K562 (cell line): Measurements from ENCODE around the gene AMBRA1. TPM values are rescaled to one million over a fixed set of nuclear protein-coding genes. Genes with fewer than 3 reads are reported as not detected.

Experiments used
- CBFA2T2 ChIP-seq: fragments of 450-650 bp; conservative IDR thresholded peaks from 2 replicates; pipeline ENCODE4 v1.6.1; 2017; ENCODE audit warnings: mild to moderate bottlenecking
- CEBPG ChIP-seq, 3 experiments: fragments of 200-800 bp in 1 of 3; sonication (Bioruptor generic) in 1 of 3; sonication (generic) in 1 of 3; formaldehyde crosslinking in 1 of 3; IDR thresholded peaks in 2 of 3; conservative IDR thresholded peaks in 1 of 3; 2 replicates each; pipeline versions ENCODE4 v1.6.1 to v1.8.0; 2016 to 2022; ENCODE audit warnings: missing compliant biosample characterization in 2 of 3, missing genetic modification characterization in 2 of 3, mild to moderate bottlenecking in 1 of 3, missing genetic modification reagents in 1 of 3
- CHD4 ChIP-seq: fragments of 200-600 bp; sonication (generic); IDR thresholded peaks from 3 replicates; pipeline ENCODE4 v1.6.1; 2012; ENCODE audit warnings: low read depth, mild to moderate bottlenecking, mixed read lengths, low read length, inconsistent platforms; ENCODE audit not compliant: insufficient read depth, insufficient replicate concordance, poor library complexity, severe bottlenecking
- GTF2E2 ChIP-seq: fragments of 200-800 bp; sonication (Bioruptor generic); IDR thresholded peaks from 2 replicates; pipeline ENCODE4 v1.6.1; 2016; ENCODE audit warnings: missing genetic modification characterization, missing compliant biosample characterization
- HSF4 ChIP-seq: fragments of 250-450 bp; sonication (Bioruptor Pico); IDR thresholded peaks from 2 replicates; pipeline ENCODE4 v2.1.2; 2022; ENCODE audit warnings: mild to moderate bottlenecking, moderate library complexity, borderline replicate concordance
- MAFF ChIP-seq: IDR thresholded peaks from 2 replicates; pipeline ENCODE4 v1.6.1; 2012; ENCODE audit warnings: low read length, improper control_type of control experiment
- MEF2A ChIP-seq: IDR thresholded peaks from 2 replicates; pipeline ENCODE4 v1.6.1; 2011; ENCODE audit warnings: low read depth, mild to moderate bottlenecking, low read length, moderate library complexity; ENCODE audit not compliant: control insufficient read depth
- NCOR1 ChIP-seq: fragments of 450-650 bp; IDR thresholded peaks from 2 replicates; pipeline ENCODE4 v1.6.1; 2016; ENCODE audit warnings: mild to moderate bottlenecking, moderate library complexity
- NFXL1 ChIP-seq: fragments of 450-650 bp; formaldehyde crosslinking; IDR thresholded peaks from 2 replicates; pipeline ENCODE4 v1.4.0; 2021; ENCODE audit warnings: mild to moderate bottlenecking
- NUFIP1 ChIP-seq: fragments of 450-650 bp; IDR thresholded peaks from 2 replicates; pipeline ENCODE4 v1.6.1; 2018; ENCODE audit not compliant: partially characterized antibody
- PHF21A ChIP-seq: fragments of 450-650 bp; IDR thresholded peaks from 2 replicates; pipeline ENCODE4 v1.6.1; 2017; ENCODE audit warnings: low read depth, borderline replicate concordance
- PTBP1 ChIP-seq: fragments of 200-400 bp; formaldehyde crosslinking; IDR thresholded peaks from 2 replicates; pipeline ENCODE4 v1.6.1; 2017; ENCODE audit warnings: low read depth, low read length
- SIRT6 ChIP-seq: IDR thresholded peaks from one replicate; pipeline ENCODE4 v1.6.1; 2012; ENCODE audit warnings: low read depth, mild to moderate bottlenecking, control low read depth, inconsistent platforms, low read length, moderate library complexity
- TAF9B ChIP-seq: fragments of 450-650 bp; IDR thresholded peaks from 2 replicates; pipeline ENCODE4 v1.6.1; 2018; ENCODE audit warnings: mild to moderate bottlenecking; ENCODE audit not compliant: partially characterized antibody
- TOE1 ChIP-seq, 2 experiments: fragments of 450-650 bp in 1 of 2; sonication (generic) in 1 of 2; formaldehyde crosslinking in 1 of 2; IDR thresholded peaks; 2 replicates each; pipeline versions ENCODE4 v1.7.1 to v1.8.0; 2016 to 2022; ENCODE audit warnings: borderline replicate concordance in 2 of 2, mild to moderate bottlenecking in 2 of 2, antibody characterized with exemption in 1 of 2, inconsistent platforms in 1 of 2, low read depth in 1 of 2, missing genetic modification reagents in 1 of 2, moderate library complexity in 1 of 2
- U2AF1 ChIP-seq: fragments of 200-400 bp; formaldehyde crosslinking; optimal IDR thresholded peaks from 2 replicates; pipeline ENCODE3; 2017; ENCODE audit warnings: mild to moderate bottlenecking, low read depth, low read length, moderate library complexity
- XRCC3 ChIP-seq: fragments of 450-650 bp; IDR thresholded peaks from 2 replicates; pipeline ENCODE4 v1.6.1; 2017; ENCODE audit warnings: mild to moderate bottlenecking, moderate library complexity
- XRCC4 ChIP-seq: IDR thresholded peaks from one replicate; pipeline ENCODE4 v1.6.1; 2011; ENCODE audit not compliant: insufficient read depth, insufficient read length; ENCODE audit errors: extremely low read depth
- YBX1 ChIP-seq: fragments of 450-650 bp; IDR thresholded peaks from 2 replicates; pipeline ENCODE4 v1.7.1; 2016; ENCODE audit warnings: mild to moderate bottlenecking
- ZNF175 ChIP-seq: fragments of 200-800 bp; sonication (Bioruptor generic); IDR thresholded peaks from 2 replicates; pipeline ENCODE4 v1.6.1; 2016; ENCODE audit warnings: low read depth, mild to moderate bottlenecking, missing genetic modification characterization, missing compliant biosample characterization
- ZNF23 ChIP-seq: fragments of 250-450 bp; sonication (Bioruptor Pico); IDR thresholded peaks from 2 replicates; pipeline ENCODE4 v1.4.0; 2020; ENCODE audit warnings: mild to moderate bottlenecking
- ZNF609 ChIP-seq: sonication (generic); formaldehyde crosslinking; IDR thresholded peaks from 2 replicates; pipeline ENCODE4 v1.8.1; 2023; ENCODE audit warnings: missing genetic modification reagents, mild to moderate bottlenecking, borderline replicate concordance
- ZNF75A ChIP-seq: fragments of 450-650 bp; formaldehyde crosslinking; IDR thresholded peaks from 2 replicates; pipeline ENCODE4 v1.4.0; 2020; ENCODE audit warnings: mild to moderate bottlenecking
- polyA plus RNA-seq, 8 experiments: library from polyadenylated mRNA; depleted of rRNA in 4 of 8; stranded (reverse) in 5 of 8; unstranded in 3 of 8; fragments of >200 nt; fragmentation: Nextera tagmentation in 2 of 8; fragmentation: Illumina TruSeq in 1 of 8; extraction: Ambion mirVana in 2 of 8; extraction: Trizol in 1 of 8; gene quantifications; 2 replicates each; pipeline versions ENCODE4 v1.2.1 to v1.2.3, GENCODE V29; 2011 to 2014; ENCODE audit warnings: inconsistent platforms in 1 of 8, missing spikeins in 1 of 8
- total RNA-seq, 7 experiments: library from RNA; depleted of rRNA in 6 of 7; stranded (reverse); fragments of >200 nt in 6 of 7; fragmentation: Illumina TruSeq in 2 of 7; extraction: Trizol in 2 of 7; gene quantifications; 2 replicates each; pipeline versions ENCODE4 v1.2.1 to v1.2.3, GENCODE V29; 2011 to 2021; ENCODE audit warnings: low replicate concordance in 1 of 7
- TF ChIP-seq, protein P1 (sequence below): sonication (generic); formaldehyde crosslinking; IDR thresholded peaks from 2 replicates; pipeline ENCODE4 v1.9.0; 2022; ENCODE audit warnings: mild to moderate bottlenecking, missing genetic modification reagents

Gene AMBRA1
- total and polyA plus RNA-seq, 9 of the 15 experiments (the other 6 are each of a cell fraction or from before 2014, with no cell fraction given) = 0.15 to 24.5 (median 13.0) TPM

- TF ChIP-seq, protein P1, sequence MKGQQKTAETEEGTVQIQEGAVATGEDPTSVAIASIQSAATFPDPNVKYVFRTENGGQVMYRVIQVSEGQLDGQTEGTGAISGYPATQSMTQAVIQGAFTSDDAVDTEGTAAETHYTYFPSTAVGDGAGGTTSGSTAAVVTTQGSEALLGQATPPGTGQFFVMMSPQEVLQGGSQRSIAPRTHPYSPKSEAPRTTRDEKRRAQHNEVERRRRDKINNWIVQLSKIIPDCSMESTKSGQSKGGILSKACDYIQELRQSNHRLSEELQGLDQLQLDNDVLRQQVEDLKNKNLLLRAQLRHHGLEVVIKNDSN = no peak
- no peak for TF ChIP-seq MAFF
- TF ChIP-seq CBFA2T2 = 0 out of 2 replicates have a peak, but pooled peaks have one; percentile 16
- TF ChIP-seq MEF2A = no peak
- TF ChIP-seq ZNF75A (CRISPR knock-in tag) = no peak
- no peak for TF ChIP-seq GTF2E2 (tag)
- no peak for TF ChIP-seq CEBPG (CRISPR knock-in tag; IDR thresholded peaks at IDR 0.05)
- no peak for TF ChIP-seq CEBPG (tag; conservative IDR thresholded peaks at IDR 0.05 in 1 of 2, IDR thresholded peaks at IDR 0.05 in 1 of 2)
- no peak for TF ChIP-seq PHF21A
- TF ChIP-seq XRCC3 = no peak
- TF ChIP-seq U2AF1 = no peak
- TF ChIP-seq YBX1 = no peak
- TF ChIP-seq XRCC4 = no peak
- no peak for TF ChIP-seq ZNF23
- no peak for TF ChIP-seq HSF4 (CRISPR knock-in tag)
- TF ChIP-seq PTBP1 = no peak
- TF ChIP-seq ZNF175 (CRISPR knock-in tag) = peak; percentile 60; the same call in 1 of the 2 replicates
- peak; percentile 76 for TF ChIP-seq TAF9B
- TF ChIP-seq NUFIP1 = no peak
- peak; percentile 38; the same call in 1 of the 2 replicates for TF ChIP-seq NCOR1
- 0 out of 2 replicates have a peak, but pooled peaks have one; percentile 21 for TF ChIP-seq TOE1 (IDR thresholded peaks at IDR 0.05; ENCODE audit: borderline replicate concordance)
- no peak for TF ChIP-seq TOE1 (CRISPR knock-in tag; IDR thresholded peaks at IDR 0.05; ENCODE audit: borderline replicate concordance, low read depth)
- no peak for TF ChIP-seq SIRT6
- TF ChIP-seq ZNF609 = no peak
- TF ChIP-seq NFXL1 = no peak
- no peak for TF ChIP-seq CHD4
Measured at GRCh38 chr11:46597609-46598219, 3.9 kb upstream of the AMBRA1 start (continued).
